Endothelial cell of umbilical vein (primary cell): Measurements from ENCODE around the gene TSHZ1. TPM values are rescaled to one million over a fixed set of nuclear protein-coding genes. Genes with fewer than 3 reads are reported as not detected.

Experiments
- BruUV-seq: library from RNA; stranded (reverse); fragments of 400-500 nt; replicated peaks from 2 replicates; lab custom pipeline; 2021; lab: Mats Ljungman, UMichigan
- CTCF ChIA-PET: fragments of 300-600, 350-600 bp; sonication (Branson Sonifier 250); formaldehyde crosslinking; loops from one replicate; lab custom pipeline; 2021; ENCODE audit warnings: antibody characterized with exemption, inconsistent platforms; lab: Charles Lee
- POLR2A ChIA-PET: fragments of 300-600, 350-600 bp; sonication (Branson Sonifier 250); formaldehyde crosslinking; loops from one replicate; lab custom pipeline; 2021; ENCODE audit warnings: antibody characterized with exemption, inconsistent platforms; lab: Charles Lee
- DNase-seq: peaks from one replicate; pipeline ENCODE4 v3.0.0-alpha.2; 2011; ENCODE audit warnings: low read depth, low spot score
- FAIRE-seq: peaks from 2 replicates; lab custom pipeline; 2011; peaks lifted over from hg19 to GRCh38; lab: Jason Lieb, UNC
- H2AFZ ChIP-seq: 2 replicates; pipeline ENCODE4 v1.6.0; 2012; ENCODE audit warnings: low read depth, low read length, control low read depth, inconsistent platforms
- H3K27ac ChIP-seq: 2 replicates; pipeline ENCODE4 v1.5.1; 2011; ENCODE audit warnings: low read depth, mild to moderate bottlenecking, control low read depth, low read length, moderate library complexity; ENCODE audit not compliant: insufficient read depth
- H3K27me3 ChIP-seq, 2 experiments: 2 replicates each; pipeline versions ENCODE4 v1.6.0 to v1.6.1; 2011; ENCODE audit warnings: low read length in 2 of 2, mixed read lengths in 1 of 2; ENCODE audit not compliant: control insufficient read depth in 2 of 2, insufficient read depth in 2 of 2
- H3K36me3 ChIP-seq, 2 experiments: 2 replicates in 1 of 2; 3 replicates in 1 of 2; pipeline ENCODE4 v1.5.1; 2011; ENCODE audit warnings: low read length in 2 of 2, mild to moderate bottlenecking in 1 of 2, moderate library complexity in 1 of 2; ENCODE audit not compliant: control insufficient read depth in 2 of 2, insufficient read depth in 2 of 2; ENCODE audit errors: extremely low read depth in 1 of 2
- H3K4me1 ChIP-seq: 3 replicates; pipeline ENCODE4 v1.5.1; 2011; ENCODE audit warnings: mild to moderate bottlenecking, low read length; ENCODE audit not compliant: control insufficient read depth, insufficient read depth; ENCODE audit errors: extremely low read depth
- H3K4me2 ChIP-seq: 2 replicates; pipeline ENCODE4 v1.6.1; 2011; ENCODE audit warnings: low read length, control low read depth, mixed read lengths; ENCODE audit not compliant: insufficient read depth
- H3K4me3 ChIP-seq, 3 experiments: fragments of 200-600 bp in 1 of 3; sonication (generic), shearing (Covaris generic) in 1 of 3; replicated peaks in 1 of 3; 2 replicates each; pipeline ENCODE4 v1.5.1; 2011 to 2016; ENCODE audit warnings: control low read depth in 3 of 3, low read length in 3 of 3, mild to moderate bottlenecking in 2 of 3, inconsistent platforms in 1 of 3, low read depth in 1 of 3, moderate library complexity in 1 of 3; ENCODE audit not compliant: insufficient read depth in 1 of 3
- H3K79me2 ChIP-seq: 2 replicates; pipeline ENCODE4 v1.6.0; 2012; ENCODE audit warnings: low read length, inconsistent platforms; ENCODE audit not compliant: control insufficient read depth, insufficient read depth
- H3K9ac ChIP-seq: replicated peaks from 2 replicates; pipeline ENCODE3; 2011; ENCODE audit warnings: low read length, control low read depth; ENCODE audit not compliant: insufficient read depth; ENCODE audit errors: extremely low read depth
- H3K9me1 ChIP-seq: replicated peaks from 3 replicates; pipeline ENCODE4 v1.6.0; 2011; ENCODE audit warnings: mild to moderate bottlenecking, low read length; ENCODE audit not compliant: control insufficient read depth, insufficient read depth; ENCODE audit errors: extremely low read depth
- H3K9me3 ChIP-seq: replicated peaks from 2 replicates; pipeline ENCODE4 v1.5.1; 2012; ENCODE audit warnings: low read length, inconsistent platforms; ENCODE audit not compliant: control insufficient read depth, insufficient read depth
- H4K20me1 ChIP-seq: replicated peaks from 2 replicates; pipeline ENCODE3; 2011; ENCODE audit warnings: mild to moderate bottlenecking, low read length; ENCODE audit not compliant: control insufficient read depth, insufficient read depth; ENCODE audit errors: extremely low read depth
- CTCF ChIP-seq, 2 donors: IDR thresholded peaks; 1 replicate in 1 of 2; 2 replicates in 1 of 2; pipeline ENCODE4 v1.5.1; 2011; ENCODE audit warnings: low read length in 2 of 2, mild to moderate bottlenecking in 2 of 2, moderate library complexity in 2 of 2, control low read depth in 1 of 2, inconsistent platforms in 1 of 2, low read depth in 1 of 2; ENCODE audit not compliant: insufficient read depth in 1 of 2; ENCODE audit errors: extremely low read depth in 1 of 2
- EZH2 ChIP-seq: IDR thresholded peaks from 2 replicates; pipeline ENCODE4 v1.6.1; 2012; ENCODE audit warnings: borderline replicate concordance, low read depth, mild to moderate bottlenecking, moderate library complexity, low read length, inconsistent platforms; ENCODE audit not compliant: severe bottlenecking
- JUN ChIP-seq: IDR thresholded peaks from 2 replicates; pipeline ENCODE4 v1.6.1; 2011; ENCODE audit warnings: borderline replicate concordance, low read depth; ENCODE audit not compliant: insufficient read length, insufficient read depth
- MAX ChIP-seq: IDR thresholded peaks from 2 replicates; pipeline ENCODE4 v1.6.1; 2011; ENCODE audit not compliant: insufficient read depth, insufficient read length
- MYC ChIP-seq: IDR thresholded peaks from one replicate; pipeline ENCODE4 v1.6.1; 2011; ENCODE audit warnings: mild to moderate bottlenecking, low read depth, low read length
- POLR2AphosphoS5 ChIP-seq: IDR thresholded peaks from 2 replicates; pipeline ENCODE4 v1.6.1; 2012; ENCODE audit warnings: low read depth, mild to moderate bottlenecking, control low read depth, low read length, moderate library complexity; ENCODE audit not compliant: insufficient read depth
- dilution Hi-C: fragments of 300-500 bp; cut with MboI; formaldehyde crosslinking; loops from one replicate; pipeline ENCODE4 v1.15.0; 2019; ENCODE audit warnings: low sequenced_read_pairs; ENCODE audit not compliant: extremely low pct_ligation_motif_present
- intact Hi-C: fragments of 100-400 bp; cut with micrococcal nuclease; formaldehyde crosslinking; loops from one replicate; pipeline ENCODE4 v1.10.0; 2022
- polyA plus RNA-seq, 4 experiments: library from polyadenylated mRNA; depleted of rRNA in 3 of 4; stranded (reverse) in 3 of 4; unstranded in 1 of 4; fragments of >200 nt; gene quantifications; 2 replicates each; pipeline versions ENCODE4 v1.2.1 to v1.2.3, GENCODE V29; 2011 to 2012; ENCODE audit warnings: missing spikeins in 1 of 4
- total RNA-seq: library from RNA; stranded (reverse); gene quantifications from 2 replicates; pipeline ENCODE4 v1.2.3, GENCODE V29; 2021

The TSHZ1 gene
- total and polyA plus RNA-seq, 2 donors (not counting 3 experiments of a cell fraction or from before 2014, with no cell fraction given), result 4.2 to 10.2 TPM

- intact Hi-C loops (no loop called here), dilution Hi-C loops (no loop called here)
- H3K9me1 ChIP-seq, result no peaks in the 10 kb centered on the region
- DNase-seq, result no peak
- FAIRE-seq, result no peak
- H3K9me3 ChIP-seq, result no peaks in the 10 kb centered on the region
- H3K27ac ChIP-seq, result no peak overlapping the region
- CTCF ChIA-PET, result interaction anchor here (1.3 kb wide), 1 partner anchor 16 kb away, joined by 3 read pairs; no protein-coding TSS in a partner anchor
- no peaks in the 10 kb centered on the region for H3K79me2 ChIP-seq
- no peaks in the 10 kb centered on the region for H3K27me3 ChIP-seq
- H3K36me3 ChIP-seq, result no peaks in the 10 kb centered on the region
- no peak overlapping the region for H2AFZ ChIP-seq
- no peak overlapping the region for H3K9ac ChIP-seq
- TF ChIP-seq POLR2AphosphoS5 (no peak), JUN (no peak), MYC (no peak), CTCF (IDR thresholded peaks at IDR 0.05; ENCODE audit: extremely low read depth in 1 of 2, insufficient read depth in 1 of 2, low read depth in 1 of 2, low read length in 2 of 2) (no peak), EZH2 (no peak), MAX (no peak)
- no peaks in the 10 kb centered on the region for H4K20me1 ChIP-seq
- H3K4me1 ChIP-seq, result peaks cover 24% of the 10 kb centered on the region
- POLR2A ChIA-PET, result no interaction called here
- H3K4me3 ChIP-seq, result no peak overlapping the region
- BruUV-seq, result no TSS peak
- H3K4me2 ChIP-seq, result no peak overlapping the region
Observed at GRCh38 chr18:75271952-75272351, 61.4 kb downstream of the TSHZ1 start.
